Gastrocnemius medialis (tissue), 4 donors: ENCODE results near the gene HMCN2.

Experiments
- POLR2A ChIP-seq, 2 donors: fragments of 450-650 bp; IDR thresholded peaks; one replicate each; pipeline ENCODE4 v1.6.1; 2017; ENCODE audit warnings: antibody characterized with exemption in 2 of 2, mild to moderate bottlenecking in 2 of 2, moderate library complexity in 2 of 2
- TF ChIP-seq, protein P1 (sequence below), 5 experiments: fragments of 450-650 bp in 3 of 5; fragments of 200-600 bp in 2 of 5; sonication (generic) in 2 of 5; IDR thresholded peaks in 4 of 5; conservative IDR thresholded peaks in 1 of 5; 1 replicate in 4 of 5; 2 replicates in 1 of 5; pipeline ENCODE4 v1.5.1; 2016 to 2019; ENCODE audit warnings: antibody characterized with exemption in 5 of 5, mild to moderate bottlenecking in 3 of 5, moderate library complexity in 3 of 5

DNA sequence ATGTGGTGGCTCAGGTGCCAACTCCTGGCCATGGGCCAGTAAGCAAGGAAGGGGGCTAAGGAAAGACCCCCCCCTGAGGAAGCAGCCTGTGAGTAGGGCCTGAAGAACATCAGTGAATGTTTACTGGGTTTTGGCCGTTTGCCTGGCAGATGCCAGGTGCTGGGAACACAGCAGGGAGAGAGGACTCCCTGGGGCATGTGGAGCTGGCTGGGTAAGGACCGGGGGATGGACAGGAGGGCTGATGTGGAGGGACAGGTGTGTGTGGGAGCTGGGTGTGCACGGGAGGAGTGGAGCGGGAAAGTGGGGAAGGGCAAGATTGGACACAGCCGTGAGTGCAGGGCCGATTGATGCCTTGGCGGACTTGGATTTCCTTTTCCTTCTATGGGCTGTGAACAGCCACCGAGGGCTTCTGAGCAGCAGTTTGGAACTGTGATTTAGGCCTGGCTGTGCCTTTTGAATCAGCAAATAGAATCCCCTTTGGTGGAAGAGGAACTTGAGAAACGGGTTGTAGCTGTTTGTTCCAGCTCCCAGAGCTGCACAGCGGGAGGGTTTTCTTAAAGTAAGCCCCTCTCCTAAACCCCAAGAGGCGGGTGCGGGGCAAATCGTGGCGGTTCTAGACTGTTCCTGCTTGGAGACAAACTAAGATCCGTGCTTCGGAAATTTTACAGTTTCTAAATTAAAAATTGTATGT, 3.1 kb downstream of the HMCN2 start:
- TF ChIP-seq, protein P1, sequence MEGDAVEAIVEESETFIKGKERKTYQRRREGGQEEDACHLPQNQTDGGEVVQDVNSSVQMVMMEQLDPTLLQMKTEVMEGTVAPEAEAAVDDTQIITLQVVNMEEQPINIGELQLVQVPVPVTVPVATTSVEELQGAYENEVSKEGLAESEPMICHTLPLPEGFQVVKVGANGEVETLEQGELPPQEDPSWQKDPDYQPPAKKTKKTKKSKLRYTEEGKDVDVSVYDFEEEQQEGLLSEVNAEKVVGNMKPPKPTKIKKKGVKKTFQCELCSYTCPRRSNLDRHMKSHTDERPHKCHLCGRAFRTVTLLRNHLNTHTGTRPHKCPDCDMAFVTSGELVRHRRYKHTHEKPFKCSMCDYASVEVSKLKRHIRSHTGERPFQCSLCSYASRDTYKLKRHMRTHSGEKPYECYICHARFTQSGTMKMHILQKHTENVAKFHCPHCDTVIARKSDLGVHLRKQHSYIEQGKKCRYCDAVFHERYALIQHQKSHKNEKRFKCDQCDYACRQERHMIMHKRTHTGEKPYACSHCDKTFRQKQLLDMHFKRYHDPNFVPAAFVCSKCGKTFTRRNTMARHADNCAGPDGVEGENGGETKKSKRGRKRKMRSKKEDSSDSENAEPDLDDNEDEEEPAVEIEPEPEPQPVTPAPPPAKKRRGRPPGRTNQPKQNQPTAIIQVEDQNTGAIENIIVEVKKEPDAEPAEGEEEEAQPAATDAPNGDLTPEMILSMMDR (IDR thresholded peaks at IDR 0.05 in 4 of 5, conservative IDR thresholded peaks at IDR 0.05 in 1 of 5): no peak
- TF ChIP-seq POLR2A (IDR thresholded peaks at IDR 0.05): no peak
